ENCODE data around the gene PMPCA.

DNA sequence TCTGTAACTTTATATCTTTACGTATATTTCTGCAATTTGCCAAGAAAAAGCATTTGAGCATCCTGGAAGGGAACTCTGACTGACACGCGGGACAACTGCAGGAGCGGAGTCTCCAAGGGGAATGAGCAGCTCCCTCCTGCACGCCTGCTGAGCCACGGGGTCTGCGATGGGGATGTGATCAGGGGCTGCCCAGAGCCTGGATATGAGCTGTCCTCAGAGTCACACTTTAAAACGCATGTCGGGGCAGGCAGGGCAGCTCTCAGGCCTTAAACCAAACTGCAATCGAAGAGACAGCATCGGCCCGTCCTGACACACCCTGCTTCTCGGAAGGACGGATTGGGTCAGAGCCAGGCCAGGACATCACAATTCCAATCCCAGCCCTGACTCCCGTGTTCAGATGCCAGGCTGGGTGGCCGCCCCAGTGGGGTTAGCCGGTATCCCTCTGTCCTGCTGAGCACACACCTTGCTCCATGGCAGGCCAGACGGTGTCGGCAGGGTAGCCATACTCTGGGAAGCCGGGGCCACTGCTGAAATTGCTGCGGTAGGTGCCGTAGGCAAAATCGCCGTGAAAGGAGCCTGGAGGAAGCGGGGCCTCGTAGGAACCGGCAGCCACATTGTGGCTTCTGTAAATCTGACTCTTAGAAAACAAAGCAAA is 55.2 kb downstream of the PMPCA start:
- TF ChIP-seq, protein P1, sequence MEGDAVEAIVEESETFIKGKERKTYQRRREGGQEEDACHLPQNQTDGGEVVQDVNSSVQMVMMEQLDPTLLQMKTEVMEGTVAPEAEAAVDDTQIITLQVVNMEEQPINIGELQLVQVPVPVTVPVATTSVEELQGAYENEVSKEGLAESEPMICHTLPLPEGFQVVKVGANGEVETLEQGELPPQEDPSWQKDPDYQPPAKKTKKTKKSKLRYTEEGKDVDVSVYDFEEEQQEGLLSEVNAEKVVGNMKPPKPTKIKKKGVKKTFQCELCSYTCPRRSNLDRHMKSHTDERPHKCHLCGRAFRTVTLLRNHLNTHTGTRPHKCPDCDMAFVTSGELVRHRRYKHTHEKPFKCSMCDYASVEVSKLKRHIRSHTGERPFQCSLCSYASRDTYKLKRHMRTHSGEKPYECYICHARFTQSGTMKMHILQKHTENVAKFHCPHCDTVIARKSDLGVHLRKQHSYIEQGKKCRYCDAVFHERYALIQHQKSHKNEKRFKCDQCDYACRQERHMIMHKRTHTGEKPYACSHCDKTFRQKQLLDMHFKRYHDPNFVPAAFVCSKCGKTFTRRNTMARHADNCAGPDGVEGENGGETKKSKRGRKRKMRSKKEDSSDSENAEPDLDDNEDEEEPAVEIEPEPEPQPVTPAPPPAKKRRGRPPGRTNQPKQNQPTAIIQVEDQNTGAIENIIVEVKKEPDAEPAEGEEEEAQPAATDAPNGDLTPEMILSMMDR (IDR thresholded peaks at IDR 0.05): no peak
- TF ChIP-seq POLR2A (IDR thresholded peaks at IDR 0.05): no peak
